ENCODE data around the gene PSMD1.
"Not testable (repeated sequence)": the region's sequence is repeated elsewhere in the genome, so short reads cannot be mapped to it uniquely, and the experiment has no call there.

Gene PSMD1

DNA sequence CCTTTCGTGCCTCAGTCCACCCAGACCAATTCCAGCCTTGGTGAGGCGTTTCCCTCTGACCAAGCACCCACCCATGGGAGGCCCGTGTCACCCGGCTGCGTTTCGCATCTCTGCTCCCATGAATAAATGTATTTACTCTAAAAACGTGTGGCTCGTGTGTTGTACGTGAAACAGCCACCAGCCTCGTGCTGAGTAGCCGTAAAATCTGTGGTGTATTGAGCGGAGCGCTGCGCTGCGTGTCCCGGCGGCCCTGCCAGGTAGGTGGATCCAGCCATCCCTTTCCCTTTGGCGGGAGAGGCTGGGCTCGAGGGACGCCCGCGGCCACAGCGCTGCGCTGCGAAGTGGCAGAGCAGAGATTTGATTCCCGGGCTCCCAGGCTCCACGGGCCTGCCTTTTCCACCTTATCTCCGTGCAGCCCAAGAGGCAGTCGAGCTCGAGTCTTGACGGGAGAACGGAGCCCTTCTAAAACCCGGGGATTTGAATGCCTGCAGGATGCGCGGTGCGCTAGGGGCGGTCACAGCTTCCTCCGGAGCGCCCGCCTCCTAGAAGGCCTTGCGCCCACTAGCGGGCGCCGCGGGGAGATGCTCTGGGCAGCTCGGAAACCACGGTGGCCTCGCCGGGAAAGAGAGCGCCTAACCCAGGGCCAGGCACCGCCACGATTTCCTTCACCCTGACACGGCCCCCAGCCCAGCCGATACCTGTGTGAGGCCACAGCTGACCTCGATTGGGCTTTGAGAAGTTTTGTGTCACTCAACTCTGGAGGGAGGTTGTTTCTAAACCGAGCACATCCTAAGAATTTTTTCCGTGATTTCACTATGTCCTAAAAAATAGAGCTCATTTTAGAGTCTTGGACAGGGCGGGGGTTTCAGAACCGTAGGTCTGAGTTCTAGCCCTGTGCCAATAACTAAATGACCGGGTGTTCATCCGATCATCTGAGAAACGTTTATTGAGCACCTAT is 3.9 kb upstream of the PSMD1 start:
- DNase-seq (ENCODE audit: extremely low read depth in 1 of 2, low read depth in 1 of 2): peak; percentile 69 to 70

DNA sequence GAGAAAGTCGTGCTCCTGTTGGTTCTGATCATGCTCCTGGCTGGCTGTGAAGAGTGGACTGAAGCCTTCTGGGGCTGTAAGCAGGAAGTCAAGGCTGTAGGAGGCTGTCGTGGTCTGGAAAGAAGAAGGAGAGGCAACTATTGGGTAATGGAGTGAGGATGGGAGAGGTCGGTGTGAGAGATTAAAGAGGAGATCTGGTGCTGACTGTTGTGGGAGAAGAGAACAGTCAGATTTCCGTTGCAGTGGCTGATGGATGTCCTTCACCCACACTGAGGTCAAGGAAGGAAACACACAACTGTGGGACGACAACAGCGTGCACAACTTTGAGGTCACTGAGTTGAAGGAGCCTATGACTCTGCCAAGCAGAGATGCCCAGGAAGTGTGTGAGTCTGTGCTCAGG is 2.8 kb upstream of the PSMD1 start:
- DNase-seq (ENCODE audit: extremely low read depth in 1 of 2, low read depth in 1 of 2): no peak

DNA sequence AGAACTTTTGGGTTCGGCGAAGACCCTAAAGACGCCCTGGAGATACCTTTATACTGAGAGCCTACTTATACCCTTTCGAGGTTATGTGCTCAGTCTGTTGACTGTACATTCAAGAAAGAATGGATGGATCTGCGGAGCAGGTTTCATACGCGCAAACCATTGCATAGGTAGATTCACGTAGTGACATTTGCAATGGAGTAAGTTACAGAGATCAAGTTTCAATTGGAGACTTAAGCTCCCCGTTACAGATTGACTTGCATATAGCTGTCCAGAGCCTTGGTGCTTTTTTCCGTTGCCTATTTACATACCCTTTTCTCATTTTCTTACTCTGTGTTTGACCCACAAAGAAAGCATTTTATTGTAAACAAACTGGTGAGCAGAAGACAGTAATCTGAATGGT is 923 bp downstream of the PSMD1 start:
- no peak for DNase-seq (ENCODE audit: extremely low read depth in 1 of 2, low read depth in 1 of 2)

DNA sequence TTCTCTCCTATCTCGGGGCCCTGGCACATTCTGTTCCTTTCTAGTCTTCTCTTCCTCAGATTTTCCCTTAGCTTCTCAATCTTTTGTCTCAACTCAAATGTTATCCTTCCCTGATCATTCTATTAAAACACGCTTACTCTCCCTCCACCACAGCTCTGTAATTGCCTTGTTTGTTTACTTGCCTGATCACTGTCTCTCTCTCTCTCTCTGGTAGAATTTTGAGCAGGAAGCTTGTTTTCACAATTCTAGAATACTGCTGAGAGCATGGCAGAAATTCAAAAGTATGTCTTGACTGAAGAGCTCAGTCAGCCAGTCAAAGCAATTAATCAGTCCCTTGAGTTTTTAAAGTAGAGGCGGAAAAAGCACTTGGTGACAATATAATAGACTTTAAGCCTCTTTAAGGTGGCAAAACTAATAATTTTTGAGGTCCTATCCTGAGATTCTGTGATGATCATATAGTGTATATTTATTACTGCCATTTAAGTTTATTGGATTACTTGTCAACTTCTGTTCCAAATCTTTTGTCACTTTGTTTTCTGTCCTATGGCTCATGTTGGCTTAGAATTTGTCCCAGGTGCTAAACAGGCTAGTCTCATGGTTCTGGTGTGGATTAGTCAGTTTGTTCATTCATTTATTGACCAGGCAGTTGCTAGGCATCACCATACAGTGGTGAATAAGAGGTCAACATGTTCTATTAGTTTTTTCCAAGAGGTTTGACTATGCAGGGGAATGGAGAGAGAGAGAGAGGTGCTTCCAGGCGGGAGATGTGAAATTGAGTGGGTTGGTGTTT is 2.3 kb downstream of the PSMD1 start:
- no peak for DNase-seq (ENCODE audit: extremely low read depth in 1 of 2, low read depth in 1 of 2)

DNA sequence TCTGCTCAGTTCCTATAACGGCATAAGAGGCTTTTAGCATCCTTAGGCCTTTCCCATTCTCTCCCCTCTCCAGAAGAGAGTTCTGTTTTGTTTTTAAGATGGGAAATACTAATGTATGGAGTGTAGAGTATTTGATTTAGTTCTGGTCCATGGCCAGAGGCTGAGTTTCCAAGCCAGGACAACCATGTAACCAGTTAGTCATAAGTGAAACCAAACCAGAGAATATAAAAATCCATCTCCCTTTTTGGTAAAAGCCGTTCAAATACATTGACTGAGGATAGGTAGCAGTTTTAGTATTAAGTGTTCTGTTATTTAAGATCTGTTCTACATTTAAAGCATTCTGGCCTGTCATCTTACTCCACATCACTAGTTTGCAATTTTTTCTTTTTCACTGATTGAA is 3.1 kb downstream of the PSMD1 start:
- no peak for DNase-seq (ENCODE audit: extremely low read depth in 1 of 2, low read depth in 1 of 2)

DNA sequence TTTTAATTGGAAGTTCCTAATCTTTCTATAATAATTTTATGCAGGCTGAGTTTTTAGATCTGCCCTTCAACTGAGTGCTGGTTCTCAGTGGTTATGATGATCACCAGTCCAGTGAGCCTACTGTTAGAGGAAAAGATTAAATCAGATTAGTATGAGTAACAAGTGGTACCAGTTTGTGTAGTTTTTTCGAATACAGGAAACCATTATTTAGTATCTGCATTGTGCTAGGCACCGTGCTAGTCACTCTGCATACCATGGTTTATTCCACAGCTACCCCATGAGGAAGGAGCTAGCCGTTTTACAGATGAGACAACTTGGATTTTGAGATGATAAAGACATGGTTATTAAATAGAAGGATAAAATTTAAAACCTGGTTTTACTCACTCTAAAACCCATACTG is 6.1 kb downstream of the PSMD1 start:
- DNase-seq (ENCODE audit: extremely low read depth in 1 of 2, low read depth in 1 of 2): no peak

DNA sequence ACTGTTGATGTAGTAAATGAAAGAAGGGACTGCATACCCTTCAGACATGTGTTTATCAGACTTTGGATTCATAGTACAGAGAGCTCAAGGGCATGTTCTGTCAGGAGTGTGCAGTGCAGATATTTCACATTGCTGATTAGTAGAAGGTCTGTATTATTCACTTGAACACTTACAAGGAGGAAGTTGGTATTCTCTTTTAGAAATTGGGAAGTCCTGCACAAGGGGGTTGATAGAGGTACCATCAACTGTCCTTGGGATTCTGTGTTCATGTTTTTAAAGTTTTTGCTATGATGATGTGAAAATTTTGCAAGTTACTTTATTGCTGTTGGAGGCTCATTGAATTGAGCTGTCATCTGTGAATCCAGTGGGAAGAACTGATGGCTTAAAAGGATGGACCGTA is 6.7 kb downstream of the PSMD1 start:
- no peak for DNase-seq (ENCODE audit: extremely low read depth in 1 of 2, low read depth in 1 of 2)

DNA sequence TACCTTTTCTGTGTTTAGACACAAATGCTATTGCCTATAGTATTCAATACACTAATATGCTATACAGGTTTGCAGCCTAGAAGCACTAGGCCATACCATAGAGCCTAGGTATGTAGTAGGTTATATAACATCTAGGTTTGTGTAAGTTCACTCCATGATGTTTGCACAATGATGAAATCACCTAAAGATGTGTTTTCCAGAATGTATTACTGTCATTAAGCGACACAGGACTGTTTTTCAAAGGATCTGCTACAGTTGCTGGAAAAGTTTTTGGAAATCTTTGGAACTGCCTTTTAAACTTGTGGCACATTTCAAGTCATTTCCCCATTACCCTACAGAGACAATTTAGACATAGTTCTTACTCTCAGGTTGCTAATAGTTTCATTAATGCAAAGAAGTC is 9.3 kb downstream of the PSMD1 start:
- DNase-seq (ENCODE audit: extremely low read depth in 1 of 2, low read depth in 1 of 2): no peak

DNA sequence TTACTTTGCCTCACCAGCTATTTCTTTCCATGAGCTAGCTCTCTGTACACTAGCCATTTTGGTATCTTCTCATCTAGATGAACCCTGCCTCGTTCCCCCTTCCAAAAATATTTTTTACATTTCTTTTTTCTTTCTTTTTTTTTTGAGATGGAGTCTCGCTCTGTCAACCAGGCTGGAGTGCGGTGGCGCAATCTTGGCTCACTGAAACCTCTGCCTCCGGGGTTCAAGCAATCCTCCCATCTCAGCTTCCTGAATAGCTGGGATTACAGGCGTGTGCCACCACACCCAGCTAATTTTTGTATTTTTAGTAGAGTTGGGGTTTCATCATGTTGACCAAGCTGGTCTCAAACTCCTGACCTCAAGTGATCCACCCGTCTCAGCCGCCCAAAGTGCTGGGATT is 10.9 kb downstream of the PSMD1 start:
- DNase-seq (ENCODE audit: extremely low read depth in 1 of 2, low read depth in 1 of 2): not testable (repeated sequence)

DNA sequence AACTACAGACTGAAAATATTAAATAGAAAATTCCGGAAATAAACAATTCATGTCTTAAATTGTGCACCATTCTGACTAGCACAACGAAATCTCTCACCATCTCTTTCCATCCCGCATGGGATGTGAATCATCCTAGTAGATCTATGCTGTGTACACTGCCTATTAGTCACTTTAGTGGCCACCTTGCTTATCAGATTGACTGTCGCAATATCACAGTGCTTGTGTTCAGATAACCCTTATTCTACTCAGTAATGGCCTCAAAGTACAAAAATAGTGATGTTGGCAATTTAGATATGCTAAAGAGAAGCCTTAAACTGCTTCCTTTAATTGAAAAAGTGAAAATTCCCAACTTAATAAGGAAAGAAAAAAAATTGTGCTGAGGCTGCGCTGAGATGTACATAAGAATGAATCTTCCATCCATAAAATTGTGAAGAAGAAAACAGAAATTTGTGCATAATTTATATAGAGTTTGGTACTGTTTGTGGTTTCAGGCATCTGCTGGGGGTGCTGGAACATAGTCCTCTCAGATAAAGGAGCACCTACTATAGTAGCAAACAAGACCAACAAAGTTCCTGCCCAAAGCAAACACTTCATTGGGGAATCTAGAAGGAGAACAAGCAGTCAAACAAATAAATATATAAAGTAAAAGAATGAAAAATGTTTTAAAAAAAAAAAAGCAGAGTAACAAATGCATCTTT is 12.0 kb downstream of the PSMD1 start:
- no peak for DNase-seq (ENCODE audit: extremely low read depth in 1 of 2, low read depth in 1 of 2)

DNA sequence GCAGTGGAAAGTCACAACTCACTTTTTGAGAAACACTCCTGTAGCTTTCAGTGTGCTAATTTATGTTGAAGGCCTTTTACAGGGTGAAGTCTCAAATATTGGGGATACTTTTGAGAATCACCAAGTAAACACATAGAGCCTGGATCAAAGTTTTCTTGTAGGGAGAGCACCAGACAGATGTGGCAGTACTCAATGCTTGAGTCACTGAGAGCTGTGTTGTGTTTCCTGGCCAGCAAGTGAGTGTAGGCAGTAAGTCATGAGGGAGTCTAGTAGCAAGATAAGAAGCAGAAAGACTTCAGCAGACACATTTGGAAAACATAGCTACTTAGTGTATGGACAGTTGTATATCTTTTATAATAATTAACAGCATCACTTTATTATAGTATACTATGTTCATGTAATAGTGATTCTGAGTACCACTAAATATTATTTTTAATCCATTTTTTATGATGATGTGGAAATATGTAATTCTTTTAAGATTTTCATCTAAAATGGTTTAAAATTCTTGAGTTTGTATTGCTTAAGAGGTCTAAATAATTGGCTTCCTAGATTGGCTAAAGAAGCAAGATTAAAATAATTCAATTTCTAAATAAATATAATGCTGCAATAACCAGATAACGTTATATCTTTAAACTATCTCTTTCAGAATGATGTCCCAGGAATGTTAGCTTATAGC is 12.8 kb downstream of the PSMD1 start:
- DNase-seq (ENCODE audit: extremely low read depth in 1 of 2, low read depth in 1 of 2): no peak

DNA sequence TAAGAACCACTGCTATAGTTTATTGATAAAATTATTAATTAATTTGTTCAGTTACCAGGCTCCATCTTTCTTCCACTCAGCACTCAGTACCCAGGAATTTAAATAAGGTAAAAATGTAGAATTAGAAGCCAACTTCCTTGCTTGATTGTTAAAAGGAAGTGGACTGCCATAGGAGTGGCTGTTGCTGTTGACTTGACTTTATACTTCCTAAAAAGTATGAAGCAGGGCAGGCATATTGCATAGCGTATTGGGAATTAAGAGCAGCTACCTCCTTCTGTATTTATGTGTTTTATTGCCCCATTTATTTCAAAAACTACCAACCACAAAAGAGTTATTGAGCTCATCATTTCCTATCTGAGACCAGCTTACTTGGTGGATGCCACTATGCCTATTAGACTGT is 27.9 kb downstream of the PSMD1 start:
- DNase-seq (ENCODE audit: extremely low read depth in 1 of 2, low read depth in 1 of 2): no peak

DNA sequence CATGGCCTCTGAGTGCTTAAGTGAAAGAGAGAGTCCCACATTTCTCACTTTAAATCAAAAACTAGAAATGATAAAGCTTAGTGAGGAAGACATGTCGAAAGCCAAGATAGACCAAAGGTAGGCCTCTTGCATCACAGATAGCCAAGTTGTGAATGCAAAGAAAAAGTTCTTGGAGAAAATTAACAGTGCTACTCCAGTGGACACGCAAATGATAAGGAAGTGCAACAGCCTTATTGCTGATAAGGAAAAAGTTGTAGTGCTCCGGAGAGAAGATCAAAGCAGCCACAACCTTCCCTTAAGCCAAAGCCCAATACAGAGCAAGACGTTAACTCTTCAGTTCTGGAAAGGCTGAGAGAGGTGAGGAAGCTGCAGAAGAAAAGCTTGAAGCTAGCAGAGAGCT is 32.1 kb downstream of the PSMD1 start:
- no peak for DNase-seq (ENCODE audit: extremely low read depth in 1 of 2, low read depth in 1 of 2)

DNA sequence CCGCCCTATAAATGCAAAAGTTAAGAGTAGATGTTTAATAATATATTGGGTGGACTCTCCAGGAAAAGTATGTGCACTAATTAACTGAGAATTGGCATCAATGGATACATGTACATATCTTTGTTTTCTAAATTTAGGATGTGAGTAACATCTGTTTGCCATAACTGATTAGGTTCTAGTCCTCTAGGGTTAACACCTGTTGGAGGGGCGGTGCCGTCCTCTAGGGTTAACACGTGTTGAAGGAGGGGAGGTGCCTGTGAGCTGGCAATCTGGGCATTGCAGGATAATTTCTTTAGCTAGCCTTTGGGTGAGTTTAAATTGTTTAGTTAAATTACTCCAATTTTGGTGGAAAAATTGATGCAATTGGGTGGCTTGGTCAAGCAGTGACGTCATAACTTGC is 37.3 kb downstream of the PSMD1 start:
- DNase-seq (ENCODE audit: extremely low read depth in 1 of 2, low read depth in 1 of 2): no peak

DNA sequence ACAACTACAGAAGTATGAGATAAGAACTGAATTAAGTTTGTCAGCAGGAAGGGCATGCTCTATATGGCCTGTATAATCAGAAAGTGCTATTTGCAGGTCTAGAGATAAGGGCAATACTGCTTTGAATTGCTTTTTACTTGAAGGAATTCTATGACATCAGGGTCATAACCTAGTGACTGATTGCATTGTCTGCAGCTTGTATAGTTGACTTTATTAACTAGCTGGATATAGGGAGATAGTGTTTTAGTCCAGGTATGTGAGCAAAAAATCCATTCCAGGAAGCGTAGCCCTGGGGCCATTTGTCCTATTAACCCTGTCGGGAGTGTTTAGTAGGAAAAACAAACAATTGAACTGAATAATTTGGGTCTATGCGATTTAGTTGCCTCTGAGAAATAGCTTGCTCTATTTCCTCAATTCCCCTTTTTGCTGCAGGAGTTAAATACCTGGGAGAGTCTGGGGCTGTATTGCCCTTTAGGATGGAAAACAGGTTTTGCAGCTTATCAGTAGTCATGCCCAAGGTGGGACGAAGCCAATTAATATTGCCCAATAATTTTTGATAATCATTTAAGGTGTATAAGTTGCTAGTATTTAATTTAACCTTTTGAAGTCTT is 38.2 kb downstream of the PSMD1 start:
- no peak for DNase-seq (ENCODE audit: extremely low read depth in 1 of 2, low read depth in 1 of 2)

DNA sequence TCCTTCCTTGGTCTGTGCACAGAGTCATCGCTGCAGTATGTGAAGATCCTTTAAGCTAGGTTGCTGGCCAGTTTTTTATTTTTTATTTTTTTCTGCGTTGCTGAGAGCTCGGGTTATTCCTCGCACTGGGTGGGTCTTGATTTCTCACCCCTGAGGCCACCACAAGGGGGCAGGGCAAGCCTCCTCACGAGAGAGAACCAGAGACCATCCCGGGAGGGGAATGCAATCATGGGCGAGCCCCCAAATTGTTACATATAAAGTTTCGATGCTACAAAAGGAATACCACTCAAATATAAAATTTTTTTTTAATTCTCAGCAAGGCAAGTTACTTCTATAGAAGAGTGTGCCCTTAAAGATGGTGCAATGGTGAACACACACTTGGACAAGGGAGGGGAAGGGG is 43.3 kb downstream of the PSMD1 start:
- DNase-seq (ENCODE audit: extremely low read depth in 1 of 2, low read depth in 1 of 2): no peak

DNA sequence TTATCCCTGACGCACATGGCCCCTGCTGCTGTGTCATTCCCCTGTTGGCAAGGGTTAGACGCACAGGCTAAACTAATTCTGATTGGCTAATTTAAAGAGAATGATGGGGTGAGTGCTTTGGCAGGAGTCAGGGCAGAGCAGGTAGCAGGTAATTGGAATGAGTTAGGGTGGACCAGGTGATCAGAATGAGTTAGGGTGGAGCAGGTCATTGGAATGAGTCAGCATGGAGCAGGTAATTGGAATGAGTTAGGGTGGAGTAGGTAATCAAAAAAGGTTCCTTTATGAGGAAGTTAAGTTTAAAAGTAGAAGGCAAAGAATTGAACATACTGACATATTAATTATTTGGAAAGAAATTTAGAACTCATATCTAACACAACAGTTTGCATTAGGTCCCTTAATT is 43.7 kb downstream of the PSMD1 start:
- DNase-seq (ENCODE audit: extremely low read depth in 1 of 2, low read depth in 1 of 2): not testable (repeated sequence)

DNA sequence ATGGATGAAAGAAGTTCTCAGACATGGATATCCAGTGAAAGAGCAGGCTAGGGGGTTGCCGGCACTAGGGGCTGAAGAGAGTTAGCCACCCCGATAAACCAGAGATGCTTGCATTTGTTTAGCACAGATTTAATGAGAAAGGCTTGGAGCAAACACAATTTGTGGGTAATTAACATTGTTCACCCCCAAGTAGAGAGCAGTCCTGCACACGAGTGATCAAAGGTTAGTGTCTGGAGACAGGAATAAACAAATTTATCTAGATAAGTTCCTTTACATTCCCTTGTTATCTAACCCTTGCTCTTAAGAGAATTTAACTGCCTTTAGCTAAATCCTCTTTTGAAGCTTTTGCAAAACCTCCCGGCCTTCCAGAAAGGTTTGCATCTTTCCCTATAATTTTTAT is 44.3 kb downstream of the PSMD1 start:
- no peak for DNase-seq (ENCODE audit: extremely low read depth in 1 of 2, low read depth in 1 of 2)

DNA sequence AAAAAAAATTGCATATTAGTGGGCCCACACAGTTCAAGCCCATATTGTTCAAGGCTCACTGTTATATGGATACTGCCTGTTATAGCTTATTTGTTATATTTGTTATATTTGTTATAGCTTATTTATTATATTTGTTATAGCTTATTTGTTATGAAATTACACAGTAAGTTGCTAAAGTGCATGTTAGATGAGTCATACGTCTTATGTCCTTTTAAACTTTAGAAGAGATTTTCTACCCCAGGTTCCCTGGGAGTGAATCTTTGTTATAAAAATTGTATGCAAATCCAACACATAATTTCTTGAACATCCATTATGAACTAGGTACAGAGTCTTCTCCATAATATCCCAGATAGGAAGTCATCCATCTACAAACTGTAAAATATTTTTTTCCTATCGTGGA is 46.1 kb downstream of the PSMD1 start:
- DNase-seq (ENCODE audit: extremely low read depth in 1 of 2, low read depth in 1 of 2): no peak

DNA sequence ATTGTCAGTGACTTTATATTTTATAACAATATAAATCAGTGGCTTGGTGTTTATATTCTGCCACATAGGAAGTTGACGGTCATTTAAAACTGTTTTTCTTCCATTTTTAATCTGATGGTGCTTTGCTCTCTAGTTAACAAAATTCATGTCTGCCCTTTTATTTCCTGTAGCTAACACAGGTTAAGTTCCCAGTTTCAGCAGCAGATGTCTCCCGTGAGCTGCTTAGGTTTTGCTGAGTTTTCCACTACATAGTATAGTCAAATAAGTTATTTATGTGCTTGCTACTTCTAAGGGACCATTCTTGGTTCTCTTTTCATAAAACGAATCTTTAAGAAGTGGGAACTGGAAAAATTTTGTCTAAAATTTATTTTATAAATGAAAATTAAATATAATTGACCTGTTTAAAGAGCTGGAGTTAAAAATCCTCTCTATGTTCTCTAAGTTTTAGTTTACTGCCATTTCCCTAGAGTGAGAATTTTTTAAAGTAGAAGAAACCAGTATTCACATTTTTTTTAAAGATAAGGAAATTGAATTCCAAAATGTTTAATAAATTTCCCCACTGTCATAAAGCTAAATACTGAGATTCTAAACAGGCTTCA is 47.5 kb downstream of the PSMD1 start:
- DNase-seq (ENCODE audit: extremely low read depth in 1 of 2, low read depth in 1 of 2): no peak

All from stimulated activated CD8-positive, alpha-beta memory T cell treated with anti-CD3 and anti-CD28 coated beads, Interleukin-7, amount 100 ng/mL, for 48 hours (primary cell).